Stimulated activated naive B cell treated with anti-CD40 and anti-IgM and Interleukin-4, amounts not matched to agents 10 μg/mL and 1 μg/mL and 100 μg/mL, for 72 hours (primary cell): Measurements from ENCODE around the gene GNB3.
A peak's percentile ranks its signal among the peaks of the same experiment; 100 is the strongest.

Experiments
- ATAC-seq, 2 donors: fragments of 150-1000 bp; cut with Tn5 transposase; replicated peaks; 2 replicates each; pipeline ENCODE4 v1.10.0; 2021; ENCODE audit warnings: moderate library complexity in 1 of 2
- DNase-seq: peaks from one replicate; pipeline ENCODE4 v3.0.0; 2021
- H3K27ac Mint-ChIP-seq: one replicate; pipeline ENCODE4 v1.8.0; 2022; ENCODE audit warnings: mild to moderate bottlenecking, mixed read lengths
- H3K27me3 Mint-ChIP-seq, 2 donors: one replicate each; pipeline ENCODE4 v1.8.0; 2022; ENCODE audit warnings: mixed read lengths in 2 of 2
- H3K36me3 Mint-ChIP-seq, 2 donors: one replicate each; pipeline ENCODE4 v1.8.0; 2022; ENCODE audit warnings: mixed read lengths in 2 of 2, mild to moderate bottlenecking in 1 of 2
- H3K4me1 Mint-ChIP-seq, 2 donors: one replicate each; pipeline ENCODE4 v1.8.0; 2022; ENCODE audit warnings: mixed read lengths in 2 of 2, mild to moderate bottlenecking in 1 of 2
- H3K4me3 Mint-ChIP-seq, 2 donors: one replicate each; pipeline ENCODE4 v1.8.0; 2022; ENCODE audit warnings: mild to moderate bottlenecking in 2 of 2, mixed read lengths in 2 of 2, moderate library complexity in 1 of 2
- H3K9me3 Mint-ChIP-seq, 2 donors: one replicate each; pipeline ENCODE4 v1.8.0; 2022; ENCODE audit warnings: mixed read lengths in 2 of 2, mild to moderate bottlenecking in 1 of 2

Gene GNB3

DNA sequence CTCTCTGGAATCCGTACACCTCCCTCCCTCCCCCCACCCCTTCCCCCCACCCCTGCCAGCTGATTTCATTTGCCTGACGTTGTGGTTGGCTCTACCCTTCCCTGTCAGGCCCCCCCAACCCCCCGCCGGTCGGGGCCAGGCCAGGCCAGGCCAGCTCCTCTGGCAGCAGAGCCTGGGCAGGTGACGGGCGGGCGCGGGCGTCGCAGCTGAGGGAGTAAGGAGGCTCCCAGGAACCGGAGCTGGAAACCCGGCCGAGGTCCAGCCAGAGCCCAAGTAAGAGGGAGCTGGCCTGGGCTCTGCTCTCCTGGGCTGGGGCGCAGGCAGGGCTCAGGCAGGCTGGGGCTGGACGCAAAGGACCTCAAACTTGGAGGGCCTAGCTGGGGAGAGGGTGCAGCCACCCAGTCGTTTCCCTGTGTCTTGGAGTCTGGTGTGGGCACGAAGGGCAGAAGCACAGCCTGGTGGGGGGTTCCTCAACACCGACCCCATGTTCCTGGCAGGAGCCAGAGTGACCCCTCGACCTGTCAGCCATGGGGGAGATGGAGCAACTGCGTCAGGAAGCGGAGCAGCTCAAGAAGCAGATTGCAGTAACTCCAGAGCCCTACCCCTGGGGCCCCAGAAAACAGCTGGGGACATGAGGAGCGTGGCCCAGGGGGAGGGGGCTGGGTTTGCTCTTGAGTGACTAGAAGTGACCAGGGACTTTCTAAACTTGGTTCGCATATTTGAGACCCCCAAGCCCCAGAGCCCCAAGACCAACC lies at the start of gene GNB3:
Gene GNB3, plus strand, starts transcription at position 165 of the 755 bp plus-strand sequence. Its CDS starts 363 bp downstream, at position 528.
- no peak within 1 kb of the TSS for H3K27ac Mint-ChIP-seq
- no peak within 1 kb of the TSS for H3K4me3 Mint-ChIP-seq
- peaks cover 13 to 15% of the 10 kb centered on the region in 2 donors for H3K27me3 Mint-ChIP-seq
- no peaks in the 10 kb centered on the region for H3K36me3 Mint-ChIP-seq
- no peaks in the 10 kb centered on the region for H3K9me3 Mint-ChIP-seq
- no peak for DNase-seq
- H3K4me1 Mint-ChIP-seq, result peaks cover 0 to 7% of the 10 kb centered on the region in 2 donors
- no peak for ATAC-seq

DNA sequence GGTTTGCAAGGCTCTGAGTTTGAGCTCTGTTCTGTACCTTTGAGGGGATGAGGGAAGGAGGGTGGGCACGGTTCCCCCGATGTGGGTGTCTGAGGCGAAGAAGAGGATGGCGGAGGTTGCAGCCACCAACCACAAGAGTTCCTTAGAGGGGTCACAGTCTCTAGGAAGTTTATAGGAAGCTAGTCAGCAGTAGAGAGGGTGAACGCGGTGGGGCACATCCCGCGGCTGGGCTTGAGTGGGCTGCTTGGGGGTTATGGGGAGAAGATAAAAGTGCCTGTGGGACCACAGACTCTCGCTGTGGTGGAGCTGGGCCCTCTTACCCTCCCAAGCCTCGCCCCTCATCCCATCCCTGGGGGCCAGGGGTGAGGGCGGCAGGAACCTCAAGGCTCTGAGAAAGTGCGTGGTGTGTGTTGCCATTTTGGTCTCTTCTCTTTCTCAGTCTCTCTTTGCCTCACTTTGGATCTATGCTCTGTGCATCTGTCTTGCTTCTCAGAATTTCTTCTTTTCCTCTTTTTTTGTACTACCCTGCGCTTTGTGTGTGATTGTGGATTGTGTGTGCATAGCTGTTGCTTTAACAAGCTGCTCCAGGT lies 48.7 kb upstream of the GNB3 start:
- Mint-ChIP-seq H3K9me3 (no peaks in the 10 kb centered on the region), H3K36me3 (no peaks in the 10 kb centered on the region), H3K4me1 (peaks cover 25 to 29% of the 10 kb centered on the region in 2 donors), H3K4me3 (peak overlapping the region; percentile 15 to 70), H3K27me3 (peaks cover 35 to 41% of the 10 kb centered on the region in 2 donors), H3K27ac (peak overlapping the region; percentile 84)
- DNase-seq, result no peak
- peak; percentile 61 to 74 for ATAC-seq

DNA sequence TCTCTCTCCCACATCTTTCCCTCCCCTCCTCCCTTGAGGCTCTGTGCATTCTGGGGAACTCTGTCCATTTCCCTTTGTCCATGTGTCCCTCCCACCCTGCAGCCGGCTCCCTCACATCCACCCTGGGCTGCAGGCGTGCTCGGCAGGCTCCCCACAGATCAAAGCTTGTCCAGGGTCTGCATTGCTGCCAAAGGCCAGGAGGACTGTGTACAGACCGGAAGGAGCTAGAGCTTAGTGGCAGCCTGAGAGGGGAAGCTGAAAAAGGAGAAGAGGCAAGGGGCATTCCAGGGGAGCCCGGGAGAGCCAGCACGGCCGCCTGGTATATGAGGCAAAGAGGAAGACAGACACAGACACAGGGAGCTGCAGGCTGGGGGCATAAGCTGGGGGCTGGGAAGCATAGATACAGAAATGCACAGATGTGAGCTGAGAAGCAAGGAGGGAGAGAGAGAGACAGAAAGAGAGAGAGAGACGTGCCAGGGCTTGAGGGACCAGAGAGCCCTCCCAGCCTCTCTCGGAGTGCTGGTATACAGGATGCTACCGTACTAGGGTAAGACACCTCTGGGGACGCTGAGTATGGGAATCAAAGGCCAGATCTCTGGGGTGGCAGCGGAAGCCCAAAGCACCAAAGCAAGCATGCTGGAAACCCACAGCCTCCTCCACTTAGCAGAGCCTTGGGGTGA lies 48.1 kb upstream of the GNB3 start:
- Mint-ChIP-seq H3K9me3 (no peaks in the 10 kb centered on the region), H3K27me3 (peaks cover 41 to 47% of the 10 kb centered on the region in 2 donors), H3K36me3 (no peaks in the 10 kb centered on the region), H3K27ac (peak overlapping the region; percentile 84), H3K4me3 (peak overlapping the region; percentile 15 to 70), H3K4me1 (peaks cover 25 to 29% of the 10 kb centered on the region in 2 donors)
- ATAC-seq, result peak; percentile 80 to 92
- DNase-seq, result peak; percentile 31

- Mint-ChIP-seq H3K27ac (no peak overlapping the region), H3K36me3 (no peaks in the 10 kb centered on the region), H3K4me3 (no peak overlapping the region), H3K9me3 (no peaks in the 10 kb centered on the region), H3K27me3 (peaks cover 49 to 50% of the 10 kb centered on the region in 2 donors), H3K4me1 (peaks cover 18 to 22% of the 10 kb centered on the region in 2 donors)
- no peak for DNase-seq
- ATAC-seq, result no peak
Measured at GRCh38 chr12:6795088-6795487, 45.6 kb upstream of the GNB3 start.

DNA sequence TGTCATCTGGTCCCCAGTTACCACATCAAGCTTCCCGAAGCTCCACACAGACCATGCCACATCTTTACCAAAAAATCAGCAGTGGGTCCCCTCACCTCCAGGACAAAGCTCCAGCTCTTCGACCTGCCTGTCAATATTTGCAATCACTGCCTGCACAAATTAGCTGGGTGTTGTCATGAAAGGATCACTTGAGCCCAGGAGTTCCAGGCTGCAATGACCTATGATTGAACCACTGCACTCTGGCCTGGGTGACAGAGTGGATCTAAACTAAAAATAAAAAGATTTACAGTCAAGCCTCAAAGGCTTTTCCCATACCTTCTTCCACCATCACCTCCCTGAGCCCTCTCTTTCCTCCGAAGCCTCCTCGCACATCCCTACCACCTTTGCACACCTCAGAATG lies 44.1 kb upstream of the GNB3 start:
- H3K36me3 Mint-ChIP-seq, result no peaks in the 10 kb centered on the region
- no peak overlapping the region for H3K4me3 Mint-ChIP-seq
- H3K27ac Mint-ChIP-seq, result no peak overlapping the region
- no peak for DNase-seq
- peaks cover 18 to 21% of the 10 kb centered on the region in 2 donors for H3K4me1 Mint-ChIP-seq
- no peaks in the 10 kb centered on the region for H3K9me3 Mint-ChIP-seq
- no peak for ATAC-seq
- H3K27me3 Mint-ChIP-seq, result peaks cover 49 to 50% of the 10 kb centered on the region in 2 donors

DNA sequence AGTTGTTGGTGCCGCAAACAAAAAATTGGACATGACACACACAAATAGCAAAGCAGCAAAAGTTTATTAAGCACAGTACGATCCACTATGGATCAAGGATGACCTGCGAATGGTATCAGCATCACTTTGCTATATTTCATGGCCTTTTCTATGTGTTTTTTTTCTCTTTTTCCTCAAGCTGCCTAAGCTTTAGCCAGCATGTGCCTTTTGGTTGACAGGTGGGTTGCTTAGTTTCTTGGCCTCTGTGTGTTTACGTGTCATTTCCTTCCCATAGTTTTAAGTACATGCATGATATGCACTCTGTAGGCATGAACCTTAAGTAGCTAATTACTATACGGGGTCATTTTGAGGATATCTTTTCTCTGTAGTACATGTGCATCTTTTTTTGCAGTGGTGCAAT lies 41.6 kb upstream of the GNB3 start:
- DNase-seq (no peak), ATAC-seq (no peak)
- H3K27me3 Mint-ChIP-seq, result peaks cover 45 to 58% of the 10 kb centered on the region in 2 donors
- H3K27ac Mint-ChIP-seq, result no peak overlapping the region
- no peaks in the 10 kb centered on the region for H3K9me3 Mint-ChIP-seq
- no peak overlapping the region for H3K4me3 Mint-ChIP-seq
- H3K36me3 Mint-ChIP-seq, result no peaks in the 10 kb centered on the region
- no peaks in the 10 kb centered on the region for H3K4me1 Mint-ChIP-seq

GRCh38 chr12:6807170-6807569 lies 33.6 kb upstream of the GNB3 start:
- ATAC-seq (no peak), DNase-seq (no peak)
- H3K36me3 Mint-ChIP-seq, result no peaks in the 10 kb centered on the region
- no peaks in the 10 kb centered on the region for H3K9me3 Mint-ChIP-seq
- no peak overlapping the region for H3K27ac Mint-ChIP-seq
- H3K4me1 Mint-ChIP-seq, result peaks cover 10 to 14% of the 10 kb centered on the region in 2 donors
- peaks cover 10 to 31% of the 10 kb centered on the region in 2 donors for H3K27me3 Mint-ChIP-seq
- H3K4me3 Mint-ChIP-seq, result no peak overlapping the region

DNA sequence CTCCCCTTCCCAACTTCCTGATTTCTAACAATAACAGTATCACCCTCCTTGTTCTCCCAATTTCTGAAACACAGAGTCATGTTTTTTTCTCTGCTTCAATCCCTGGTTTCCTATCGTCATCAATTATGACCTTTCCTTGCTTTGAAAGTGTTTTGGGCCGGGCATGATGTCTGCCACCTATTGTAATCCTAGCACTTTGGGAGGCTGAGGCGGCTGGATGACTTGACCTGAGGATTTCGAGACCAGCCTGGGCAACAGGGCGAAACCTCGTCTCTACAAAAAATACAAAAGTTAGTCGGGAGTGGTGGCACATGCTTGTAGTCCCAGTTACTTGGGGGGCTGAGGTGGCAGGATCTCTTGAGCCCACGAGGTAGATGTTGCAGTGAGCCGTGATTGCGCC lies 31.7 kb upstream of the GNB3 start:
- ATAC-seq (no peak), DNase-seq (no peak)
- Mint-ChIP-seq H3K9me3 (no peaks in the 10 kb centered on the region), H3K36me3 (no peaks in the 10 kb centered on the region), H3K27me3 (peaks cover 13 to 31% of the 10 kb centered on the region in 2 donors), H3K4me3 (no peak overlapping the region), H3K4me1 (peaks cover 17 to 22% of the 10 kb centered on the region in 2 donors), H3K27ac (no peak overlapping the region)

DNA sequence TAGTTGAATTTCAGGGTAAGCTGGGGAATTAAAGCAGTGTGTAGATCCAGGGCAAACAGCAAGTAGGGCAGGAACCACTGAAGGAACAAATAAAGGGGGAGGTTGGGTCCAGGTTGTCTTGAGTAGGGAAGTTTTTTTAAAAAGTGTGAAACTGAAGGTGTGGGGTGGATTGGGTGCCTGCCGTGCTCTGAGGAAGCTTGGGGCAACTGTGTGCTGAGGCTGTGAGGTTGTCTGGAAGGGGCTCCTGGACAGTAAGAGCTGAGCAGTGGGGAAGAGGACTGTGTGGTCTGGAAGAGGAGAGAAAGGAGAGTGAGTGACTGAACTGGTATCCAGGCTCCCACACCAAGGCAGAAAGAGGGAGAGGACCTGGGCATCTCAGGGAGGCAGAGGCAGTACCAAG lies 30.0 kb upstream of the GNB3 start:
- Mint-ChIP-seq H3K9me3 (no peaks in the 10 kb centered on the region), H3K27me3 (peaks cover 20 to 43% of the 10 kb centered on the region in 2 donors), H3K36me3 (no peaks in the 10 kb centered on the region), H3K4me1 (peaks cover 17 to 22% of the 10 kb centered on the region in 2 donors), H3K4me3 (no peak overlapping the region), H3K27ac (peak overlapping the region; percentile 11)
- no peak for ATAC-seq
- DNase-seq, result no peak

GRCh38 chr12:6813363-6813762 lies 27.4 kb upstream of the GNB3 start:
- peaks cover 28 to 45% of the 10 kb centered on the region in 2 donors for H3K27me3 Mint-ChIP-seq
- H3K36me3 Mint-ChIP-seq, result no peaks in the 10 kb centered on the region
- H3K4me3 Mint-ChIP-seq, result no peak overlapping the region
- DNase-seq (no peak), ATAC-seq (no peak)
- no peaks in the 10 kb centered on the region for H3K9me3 Mint-ChIP-seq
- no peak overlapping the region for H3K27ac Mint-ChIP-seq
- peaks cover 17 to 22% of the 10 kb centered on the region in 2 donors for H3K4me1 Mint-ChIP-seq

- H3K27me3 Mint-ChIP-seq, result peaks cover 35 to 62% of the 10 kb centered on the region in 2 donors
- H3K9me3 Mint-ChIP-seq, result no peaks in the 10 kb centered on the region
- H3K36me3 Mint-ChIP-seq, result peaks cover 0 to 1% of the 10 kb centered on the region in 2 donors
- DNase-seq, result no peak
- no peak overlapping the region for H3K4me3 Mint-ChIP-seq
- peaks cover 13 to 18% of the 10 kb centered on the region in 2 donors for H3K4me1 Mint-ChIP-seq
- ATAC-seq, result no peak
- no peak overlapping the region for H3K27ac Mint-ChIP-seq
Measured at GRCh38 chr12:6816598-6816997, 24.1 kb upstream of the GNB3 start.

DNA sequence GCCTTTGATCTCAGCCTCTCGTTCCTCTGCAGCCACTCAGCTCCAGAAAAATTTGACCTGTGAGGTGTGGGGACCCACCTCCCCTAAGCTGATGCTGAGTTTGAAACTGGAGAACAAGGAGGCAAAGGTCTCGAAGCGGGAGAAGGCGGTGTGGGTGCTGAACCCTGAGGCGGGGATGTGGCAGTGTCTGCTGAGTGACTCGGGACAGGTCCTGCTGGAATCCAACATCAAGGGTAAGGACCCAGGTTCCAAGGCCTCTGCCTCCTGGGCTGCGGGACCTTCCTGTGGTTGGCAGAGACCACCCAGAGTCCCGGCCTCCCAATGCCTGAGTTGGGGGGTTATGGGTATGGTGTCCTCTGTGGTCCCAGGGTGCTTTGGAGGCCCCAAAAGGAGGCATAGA lies 23.6 kb upstream of the GNB3 start:
- no peak overlapping the region for H3K27ac Mint-ChIP-seq

DNA sequence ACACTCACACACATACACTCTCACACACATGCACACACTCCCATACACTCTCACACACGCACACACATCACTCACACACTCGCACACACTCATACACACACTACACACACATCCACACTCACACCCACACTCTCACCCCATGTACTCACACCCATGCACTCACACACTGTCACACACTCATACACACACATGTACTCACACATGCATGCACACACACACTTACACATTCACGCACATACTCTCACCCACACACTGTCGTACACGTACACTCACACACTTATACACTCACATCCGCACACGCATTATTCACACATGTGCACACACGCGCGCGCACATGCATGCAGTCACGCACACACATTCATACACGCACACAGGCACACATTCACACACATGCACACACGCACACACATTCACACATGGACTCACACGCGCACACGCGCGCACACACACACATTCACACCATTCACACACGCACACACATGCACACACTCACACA lies 23.0 kb upstream of the GNB3 start:
- Mint-ChIP-seq H3K4me1 (peaks cover 12 to 18% of the 10 kb centered on the region in 2 donors), H3K4me3 (no peak overlapping the region), H3K36me3 (peaks cover 0 to 1% of the 10 kb centered on the region in 2 donors), H3K27me3 (peaks cover 44 to 72% of the 10 kb centered on the region in 2 donors), H3K27ac (no peak overlapping the region), H3K9me3 (no peaks in the 10 kb centered on the region)
- DNase-seq (no peak), ATAC-seq (no peak)

More for the DNA sequence above, 23.6 kb upstream of the GNB3 start:
- Mint-ChIP-seq H3K9me3 (no peaks in the 10 kb centered on the region), H3K27me3 (peaks cover 38 to 66% of the 10 kb centered on the region in 2 donors), H3K4me1 (peaks cover 16 to 21% of the 10 kb centered on the region in 2 donors), H3K36me3 (peaks cover 0 to 1% of the 10 kb centered on the region in 2 donors), H3K4me3 (no peak overlapping the region)
- DNase-seq (no peak), ATAC-seq (no peak)

GRCh38 chr12:6818222-6818621 lies 22.5 kb upstream of the GNB3 start:
- ATAC-seq, result no peak
- H3K4me3 Mint-ChIP-seq, result no peak overlapping the region
- peaks cover 0 to 1% of the 10 kb centered on the region in 2 donors for H3K36me3 Mint-ChIP-seq
- H3K27ac Mint-ChIP-seq, result no peak overlapping the region
- H3K27me3 Mint-ChIP-seq, result peaks cover 49 to 77% of the 10 kb centered on the region in 2 donors
- DNase-seq, result no peak
- no peaks in the 10 kb centered on the region for H3K9me3 Mint-ChIP-seq
- peaks cover 13 to 16% of the 10 kb centered on the region in 2 donors for H3K4me1 Mint-ChIP-seq
